Measurements from ENCODE around the gene RPL10.

RPL10 gene

GRCh38 chrX:154365997-154366665 lies 32.0 kb upstream of the RPL10 start:
- no peak for DNase-seq
- no peaks in the 10 kb centered on the region for H3K9me3 ChIP-seq
- TF ChIP-seq CTCF (IDR thresholded peaks at IDR 0.05; ENCODE audit: low read depth, low read length): no peak
- H3K4me3 ChIP-seq (ENCODE audit: low read depth, low read length): no peak overlapping the region
- peaks cover 71% of the 10 kb centered on the region for H3K36me3 ChIP-seq
- H3K4me1 ChIP-seq: no peaks in the 10 kb centered on the region; the same call in none of the 2 replicates
- no peaks in the 10 kb centered on the region for H3K27me3 ChIP-seq

- H3K9me3 ChIP-seq: no peaks in the 10 kb centered on the region
- no peak for DNase-seq
- TF ChIP-seq CTCF (IDR thresholded peaks at IDR 0.05; ENCODE audit: low read depth, low read length): no peak
- peaks cover 66% of the 10 kb centered on the region for H3K36me3 ChIP-seq
- H3K4me1 ChIP-seq: no peaks in the 10 kb centered on the region; the same call in none of the 2 replicates
- no peak overlapping the region for H3K4me3 ChIP-seq (ENCODE audit: low read depth, low read length)
- no peaks in the 10 kb centered on the region for H3K27me3 ChIP-seq
Observed at GRCh38 chrX:154366666-154367055, 31.5 kb upstream of the RPL10 start.

GRCh38 chrX:154367474-154368308 lies 30.5 kb upstream of the RPL10 start:
- H3K4me3 ChIP-seq (ENCODE audit: low read depth, low read length): no peak overlapping the region
- no peaks in the 10 kb centered on the region for H3K9me3 ChIP-seq
- H3K27me3 ChIP-seq: no peaks in the 10 kb centered on the region
- H3K4me1 ChIP-seq: no peaks in the 10 kb centered on the region; the same call in none of the 2 replicates
- H3K36me3 ChIP-seq: peaks cover 55% of the 10 kb centered on the region
- TF ChIP-seq CTCF (IDR thresholded peaks at IDR 0.05; ENCODE audit: low read depth, low read length): no peak
- DNase-seq: no peak

GRCh38 chrX:154368630-154369448 lies 29.3 kb upstream of the RPL10 start:
- peaks cover 49% of the 10 kb centered on the region for H3K36me3 ChIP-seq
- DNase-seq: peak; percentile 56
- H3K9me3 ChIP-seq: no peaks in the 10 kb centered on the region
- no peak for TF ChIP-seq CTCF (IDR thresholded peaks at IDR 0.05; ENCODE audit: low read depth, low read length)
- no peaks in the 10 kb centered on the region for H3K27me3 ChIP-seq
- peak overlapping the region; percentile 79 for H3K4me3 ChIP-seq (ENCODE audit: low read depth, low read length)
- no peaks in the 10 kb centered on the region; the same call in none of the 2 replicates for H3K4me1 ChIP-seq

- peak; percentile 76 for DNase-seq
- Histone ChIP-seq H3K9me3 (no peaks in the 10 kb centered on the region), H3K27me3 (no peaks in the 10 kb centered on the region), H3K4me1 (no peaks in the 10 kb centered on the region; the same call in none of the 2 replicates), H3K4me3 (ENCODE audit: low read depth, low read length) (peak overlapping the region; percentile 79), H3K36me3 (peaks cover 40% of the 10 kb centered on the region)
- no peak for TF ChIP-seq CTCF (IDR thresholded peaks at IDR 0.05; ENCODE audit: low read depth, low read length)
Observed at GRCh38 chrX:154369449-154370299, 28.5 kb upstream of the RPL10 start.
